Muscle layer of colon (tissue), 2 donors: ENCODE data around the gene MED26.

Experiments used
- H3K27ac ChIP-seq: one replicate; pipeline ENCODE4 v1.7.0; 2013; ENCODE audit warnings: low read depth, mild to moderate bottlenecking, low read length, moderate library complexity
- H3K27me3 ChIP-seq, 2 donors: one replicate each; pipeline ENCODE4 v1.7.0; 2013; ENCODE audit warnings: low read length in 2 of 2, mild to moderate bottlenecking in 2 of 2; ENCODE audit not compliant: insufficient read depth in 2 of 2, control insufficient read depth in 1 of 2
- H3K36me3 ChIP-seq: one replicate; pipeline ENCODE4 v1.7.0; 2013; ENCODE audit warnings: mild to moderate bottlenecking, low read length; ENCODE audit not compliant: insufficient read depth
- H3K4me1 ChIP-seq: one replicate; pipeline ENCODE4 v1.7.0; 2013; ENCODE audit warnings: mild to moderate bottlenecking, low read length; ENCODE audit not compliant: insufficient read depth
- H3K4me3 ChIP-seq, 2 donors: one replicate each; pipeline ENCODE4 v1.7.0; 2013; ENCODE audit warnings: low read length in 2 of 2, low read depth in 1 of 2, mild to moderate bottlenecking in 1 of 2, moderate library complexity in 1 of 2
- H3K9ac ChIP-seq: one replicate; pipeline ENCODE4 v1.7.0; 2013; ENCODE audit warnings: low read length
- H3K9me3 ChIP-seq: one replicate; pipeline ENCODE4 v1.7.0; 2013; ENCODE audit warnings: mild to moderate bottlenecking, low read length
- donor health status: abdominal sarcoma.
- donor health status: Adenocarcinoma of cecum.

The MED26 gene

DNA sequence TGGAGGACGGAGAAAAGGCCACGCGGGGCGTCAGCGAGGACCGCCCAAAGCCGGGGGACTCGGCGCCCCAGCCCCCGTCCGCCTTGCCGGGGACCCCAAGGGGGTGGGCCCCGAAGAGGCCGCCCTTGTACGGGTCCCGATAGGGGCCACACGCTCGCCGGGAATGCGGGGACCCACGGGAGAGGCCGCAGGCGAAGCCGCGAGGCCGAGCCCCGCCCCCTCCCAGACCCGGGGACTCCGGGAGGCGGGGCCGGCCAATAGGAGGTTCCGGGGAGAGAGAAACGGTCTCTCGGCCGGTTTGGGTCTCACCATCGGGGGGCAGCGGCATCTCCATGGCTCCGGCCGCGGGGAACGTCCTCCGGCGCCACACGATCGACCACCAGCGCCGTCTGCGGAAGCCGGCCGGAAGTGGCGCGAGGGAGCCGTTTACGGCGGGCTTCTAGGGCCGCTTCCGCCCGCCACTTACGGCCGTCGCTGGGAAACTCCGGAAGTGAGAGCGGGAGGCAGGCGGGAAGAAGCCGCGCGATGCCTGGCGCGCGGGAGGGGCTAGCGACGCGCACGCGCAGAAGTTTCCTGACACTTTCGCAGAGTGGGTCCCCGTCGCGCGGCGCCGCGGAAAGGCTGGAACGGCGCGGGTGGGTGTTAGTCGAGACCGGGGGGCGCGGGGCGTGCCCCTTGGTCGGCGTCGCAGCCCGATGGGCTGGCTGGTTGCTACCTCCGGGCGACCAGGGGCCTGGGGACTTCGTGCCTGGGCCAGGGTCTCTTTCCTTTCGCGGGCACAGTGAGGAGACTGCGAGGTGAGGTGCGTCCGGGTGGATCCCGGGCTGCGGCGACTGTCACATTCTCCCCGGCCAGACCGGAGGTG, 85.7 kb downstream of the MED26 start, which contains the start of gene CHERP:
TSS of gene CHERP (minus strand) at position 393 of the 865 bp plus-strand sequence. CDS start at position 334, 59 bp downstream.
- no peaks in the 10 kb centered on the region for H3K27me3 ChIP-seq
- peaks cover 29% of the 10 kb centered on the region for H3K4me1 ChIP-seq
- peaks cover 16% of the 10 kb centered on the region for H3K36me3 ChIP-seq
- peak within 1 kb of the TSS; percentile 87 for H3K27ac ChIP-seq
- no peaks in the 10 kb centered on the region for H3K9me3 ChIP-seq
- H3K9ac ChIP-seq: peak within 1 kb of the TSS; percentile 86
- H3K4me3 ChIP-seq: peak within 1 kb of the TSS; percentile 81 to 94

DNA sequence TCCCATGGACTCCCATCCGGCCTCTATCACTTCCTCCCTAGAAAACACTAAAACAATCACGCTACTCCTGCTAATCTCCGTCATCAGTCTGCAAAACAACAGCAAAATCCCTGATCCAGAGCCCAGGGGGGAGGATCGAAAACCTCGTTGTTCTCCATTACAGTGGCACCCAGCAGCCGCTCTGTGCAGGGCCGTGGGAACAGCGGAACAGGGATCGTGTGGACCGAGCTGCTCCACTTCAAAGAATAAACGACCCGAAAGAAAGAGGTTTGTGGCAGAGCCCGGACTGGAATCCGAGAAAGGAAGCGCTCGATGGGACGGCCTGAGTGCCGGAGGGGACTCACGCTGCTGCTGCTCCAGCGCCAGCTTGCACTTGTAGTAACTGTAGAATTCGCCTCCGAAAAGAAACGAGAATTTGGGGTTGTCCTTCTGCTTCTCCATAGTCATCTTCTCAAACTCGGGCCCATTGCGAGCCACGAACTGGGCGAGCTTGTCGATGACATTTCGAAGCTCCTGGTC, 86.4 kb downstream of the MED26 start:
- Histone ChIP-seq H3K9ac (peak overlapping the region; percentile 81), H3K4me1 (peaks cover 29% of the 10 kb centered on the region), H3K4me3 (peak overlapping the region; percentile 81 to 94), H3K27ac (peak overlapping the region; percentile 87), H3K27me3 (no peaks in the 10 kb centered on the region), H3K36me3 (peaks cover 16% of the 10 kb centered on the region), H3K9me3 (no peaks in the 10 kb centered on the region)

- Histone ChIP-seq H3K27me3 (no peaks in the 10 kb centered on the region), H3K9me3 (no peaks in the 10 kb centered on the region), H3K9ac (peak overlapping the region; percentile 81), H3K36me3 (peaks cover 16% of the 10 kb centered on the region), H3K27ac (no peak overlapping the region), H3K4me1 (peaks cover 29% of the 10 kb centered on the region), H3K4me3 (peak overlapping the region; percentile 81 to 94)
Observed at GRCh38 chr19:16540948-16541347, 87.1 kb downstream of the MED26 start.

DNA sequence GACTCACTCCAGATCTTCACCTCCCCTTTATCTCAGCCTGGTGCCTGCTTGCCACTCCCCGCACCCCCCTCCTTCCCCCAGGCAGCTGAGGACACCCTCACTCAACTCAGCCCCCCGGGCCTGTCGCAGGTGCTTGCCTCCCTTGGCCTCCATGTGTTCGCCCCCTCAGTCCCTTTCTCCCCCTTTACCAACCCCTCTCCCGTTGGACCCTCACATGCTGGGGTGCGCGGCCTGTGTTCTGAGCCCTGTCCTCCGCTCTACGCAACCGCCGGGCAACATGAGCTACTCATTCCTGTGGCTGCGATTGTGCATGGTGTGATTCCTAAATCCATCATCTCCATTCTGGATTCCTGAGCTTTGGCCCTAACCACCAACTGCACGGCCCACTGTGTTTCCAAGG, 90.9 kb downstream of the MED26 start:
- Histone ChIP-seq H3K9ac (no peak overlapping the region), H3K4me1 (peaks cover 20% of the 10 kb centered on the region), H3K36me3 (peaks cover 34% of the 10 kb centered on the region), H3K4me3 (no peak overlapping the region), H3K27ac (no peak overlapping the region), H3K27me3 (no peaks in the 10 kb centered on the region), H3K9me3 (no peaks in the 10 kb centered on the region)

- H3K36me3 ChIP-seq: peaks cover 44% of the 10 kb centered on the region
- no peak overlapping the region for H3K4me3 ChIP-seq
- H3K27ac ChIP-seq: no peak overlapping the region
- peaks cover 14% of the 10 kb centered on the region for H3K4me1 ChIP-seq
- H3K9ac ChIP-seq: no peak overlapping the region
- no peaks in the 10 kb centered on the region for H3K27me3 ChIP-seq
- no peaks in the 10 kb centered on the region for H3K9me3 ChIP-seq
Observed at GRCh38 chr19:16536130-16536529, 91.9 kb downstream of the MED26 start.

- H3K27me3 ChIP-seq: no peaks in the 10 kb centered on the region
- H3K36me3 ChIP-seq: peaks cover 51% of the 10 kb centered on the region
- H3K9ac ChIP-seq: no peak overlapping the region
- H3K27ac ChIP-seq: no peak overlapping the region
- no peaks in the 10 kb centered on the region for H3K9me3 ChIP-seq
- H3K4me1 ChIP-seq: peaks cover 7% of the 10 kb centered on the region
- H3K4me3 ChIP-seq: no peak overlapping the region
Observed at GRCh38 chr19:16535381-16535780, 92.6 kb downstream of the MED26 start.

GRCh38 chr19:16532440-16533234, 95.4 kb downstream of the MED26 start:
- Histone ChIP-seq H3K27ac (no peak overlapping the region), H3K4me1 (no peaks in the 10 kb centered on the region), H3K27me3 (no peaks in the 10 kb centered on the region), H3K4me3 (no peak overlapping the region), H3K9ac (no peak overlapping the region), H3K9me3 (no peaks in the 10 kb centered on the region), H3K36me3 (peaks cover 62% of the 10 kb centered on the region)

DNA sequence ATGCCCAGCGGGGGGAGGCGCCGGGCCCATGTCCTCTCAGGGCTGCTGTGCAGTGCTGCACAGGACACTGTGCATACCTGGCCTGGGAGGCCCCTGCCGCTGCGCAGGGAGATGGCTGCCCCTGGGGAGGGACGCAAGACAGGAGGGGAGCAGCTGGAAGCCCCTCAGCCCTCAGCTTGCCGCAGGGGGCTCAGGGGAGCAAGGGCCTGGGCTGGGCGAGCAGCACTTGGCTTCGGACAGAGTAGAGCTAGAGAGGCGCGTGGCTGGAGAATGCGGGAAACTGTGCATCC, 96.7 kb downstream of the MED26 start:
- H3K36me3 ChIP-seq: peaks cover 74% of the 10 kb centered on the region
- H3K9ac ChIP-seq: no peak overlapping the region
- H3K4me1 ChIP-seq: no peaks in the 10 kb centered on the region

GRCh38 chr19:16530540-16531379, 97.2 kb downstream of the MED26 start:
- Histone ChIP-seq H3K27ac (no peak overlapping the region), H3K27me3 (no peaks in the 10 kb centered on the region), H3K4me1 (no peaks in the 10 kb centered on the region), H3K4me3 (no peak overlapping the region), H3K9me3 (no peaks in the 10 kb centered on the region), H3K36me3 (peaks cover 79% of the 10 kb centered on the region), H3K9ac (no peak overlapping the region)

More for the DNA sequence above, 96.7 kb downstream of the MED26 start:
- Histone ChIP-seq H3K27me3 (no peaks in the 10 kb centered on the region), H3K27ac (no peak overlapping the region), H3K9me3 (no peaks in the 10 kb centered on the region), H3K4me3 (no peak overlapping the region)

DNA sequence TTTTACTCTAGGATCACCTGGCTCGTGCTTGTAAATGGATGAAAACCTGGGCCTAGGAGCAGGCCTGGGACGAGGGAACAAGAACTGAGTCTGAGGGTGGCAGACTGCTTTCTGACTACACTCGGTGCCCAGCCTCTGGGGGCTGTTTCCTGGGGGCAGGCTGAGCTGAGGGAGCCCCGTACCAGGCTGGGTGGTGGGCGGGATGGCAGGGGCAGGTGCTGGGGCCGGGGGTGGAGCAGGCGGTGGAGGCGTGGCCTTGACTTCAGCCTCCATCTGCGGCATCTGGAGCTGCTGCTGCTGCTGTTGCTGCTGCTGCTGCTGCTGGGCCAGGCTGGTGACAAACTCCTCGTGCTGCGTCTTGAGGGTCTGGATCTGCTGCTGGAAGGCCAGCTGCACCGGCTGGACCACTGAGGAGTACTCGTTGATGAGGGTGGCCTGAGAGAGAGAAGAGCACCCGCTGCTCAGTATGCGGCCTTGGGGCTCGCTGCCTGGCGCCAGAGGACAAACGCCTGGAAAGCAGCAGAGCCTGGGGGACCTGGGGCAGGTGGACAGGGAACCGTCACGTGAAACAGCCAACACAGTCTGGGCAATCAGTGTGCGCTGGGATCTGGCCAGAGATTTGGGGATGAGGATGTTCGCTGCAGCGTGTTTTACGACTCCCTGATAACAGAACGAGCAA, 98.4 kb downstream of the MED26 start:
- H3K4me3 ChIP-seq: no peak overlapping the region
- no peak overlapping the region for H3K27ac ChIP-seq
- no peaks in the 10 kb centered on the region for H3K27me3 ChIP-seq
- H3K9ac ChIP-seq: no peak overlapping the region
- no peaks in the 10 kb centered on the region for H3K9me3 ChIP-seq
- H3K36me3 ChIP-seq: peaks cover 81% of the 10 kb centered on the region
- no peaks in the 10 kb centered on the region for H3K4me1 ChIP-seq
